ENCODE results near the gene HOXA7.

DNA sequence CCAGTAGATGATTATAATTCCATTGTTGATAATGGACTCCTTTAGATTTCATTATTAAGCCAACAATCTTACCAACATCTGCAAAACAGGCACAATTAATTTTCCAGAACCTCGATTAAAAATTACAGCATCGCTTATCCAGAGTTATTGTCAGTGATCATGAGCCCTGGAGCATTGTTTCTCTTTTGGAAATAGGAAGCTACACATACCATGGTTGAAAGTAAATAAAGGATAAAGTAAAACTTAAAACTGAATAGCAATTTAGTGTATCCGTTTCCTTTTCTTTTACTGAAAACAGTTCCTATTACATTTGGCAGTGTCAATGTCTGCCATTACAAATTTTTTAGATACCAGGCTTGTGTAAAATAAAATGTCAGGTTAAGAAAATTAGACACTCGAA is 44.1 kb downstream of the HOXA7 start:
- TF ChIP-seq, protein P1, sequence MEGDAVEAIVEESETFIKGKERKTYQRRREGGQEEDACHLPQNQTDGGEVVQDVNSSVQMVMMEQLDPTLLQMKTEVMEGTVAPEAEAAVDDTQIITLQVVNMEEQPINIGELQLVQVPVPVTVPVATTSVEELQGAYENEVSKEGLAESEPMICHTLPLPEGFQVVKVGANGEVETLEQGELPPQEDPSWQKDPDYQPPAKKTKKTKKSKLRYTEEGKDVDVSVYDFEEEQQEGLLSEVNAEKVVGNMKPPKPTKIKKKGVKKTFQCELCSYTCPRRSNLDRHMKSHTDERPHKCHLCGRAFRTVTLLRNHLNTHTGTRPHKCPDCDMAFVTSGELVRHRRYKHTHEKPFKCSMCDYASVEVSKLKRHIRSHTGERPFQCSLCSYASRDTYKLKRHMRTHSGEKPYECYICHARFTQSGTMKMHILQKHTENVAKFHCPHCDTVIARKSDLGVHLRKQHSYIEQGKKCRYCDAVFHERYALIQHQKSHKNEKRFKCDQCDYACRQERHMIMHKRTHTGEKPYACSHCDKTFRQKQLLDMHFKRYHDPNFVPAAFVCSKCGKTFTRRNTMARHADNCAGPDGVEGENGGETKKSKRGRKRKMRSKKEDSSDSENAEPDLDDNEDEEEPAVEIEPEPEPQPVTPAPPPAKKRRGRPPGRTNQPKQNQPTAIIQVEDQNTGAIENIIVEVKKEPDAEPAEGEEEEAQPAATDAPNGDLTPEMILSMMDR (IDR thresholded peaks at IDR 0.05; ENCODE audit: extremely low read depth in 1 of 2, insufficient read depth in 1 of 2, low read depth in 1 of 2, low read length in 2 of 2) = no peak
- TF ChIP-seq, protein P2, sequence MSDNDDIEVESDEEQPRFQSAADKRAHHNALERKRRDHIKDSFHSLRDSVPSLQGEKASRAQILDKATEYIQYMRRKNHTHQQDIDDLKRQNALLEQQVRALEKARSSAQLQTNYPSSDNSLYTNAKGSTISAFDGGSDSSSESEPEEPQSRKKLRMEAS (IDR thresholded peaks at IDR 0.05; ENCODE audit: insufficient read depth, insufficient read length) = no peak
- TF ChIP-seq POLR2A (IDR thresholded peaks at IDR 0.05; ENCODE audit: low read depth, low read length) (no peak), EZH2 (IDR thresholded peaks at IDR 0.05; ENCODE audit: borderline replicate concordance, low read depth, low read length, severe bottlenecking) (no peak), JUN (IDR thresholded peaks at IDR 0.05; ENCODE audit: borderline replicate concordance, insufficient read depth, insufficient read length, low read depth) (no peak), POLR2AphosphoS5 (IDR thresholded peaks at IDR 0.05; ENCODE audit: insufficient read depth, low read depth, low read length) (no peak)
